PC-3 (cell line): ENCODE data around the gene GPC3.

Experiments used
- EZH2 ChIP-seq: fragments of 300-600 bp; sonication (generic); IDR thresholded peaks from one replicate; pipeline ENCODE4 v1.6.1; 2017; ENCODE audit warnings: antibody characterized with exemption, mild to moderate bottlenecking, low read length; ENCODE audit not compliant: unreplicated experiment
- EZH2phosphoT487 ChIP-seq: fragments of 300-600 bp; sonication (generic); IDR thresholded peaks from 2 replicates; pipeline ENCODE4 v1.6.1; 2018; ENCODE audit warnings: mild to moderate bottlenecking, antibody characterized with exemption, low read length, borderline replicate concordance
- TF ChIP-seq, protein P1 (sequence below): fragments of 300-600 bp; sonication (generic); conservative IDR thresholded peaks from 2 replicates; pipeline ENCODE4 v1.5.1; 2017; ENCODE audit warnings: antibody characterized with exemption, low read depth, mild to moderate bottlenecking, low read length

DNA sequence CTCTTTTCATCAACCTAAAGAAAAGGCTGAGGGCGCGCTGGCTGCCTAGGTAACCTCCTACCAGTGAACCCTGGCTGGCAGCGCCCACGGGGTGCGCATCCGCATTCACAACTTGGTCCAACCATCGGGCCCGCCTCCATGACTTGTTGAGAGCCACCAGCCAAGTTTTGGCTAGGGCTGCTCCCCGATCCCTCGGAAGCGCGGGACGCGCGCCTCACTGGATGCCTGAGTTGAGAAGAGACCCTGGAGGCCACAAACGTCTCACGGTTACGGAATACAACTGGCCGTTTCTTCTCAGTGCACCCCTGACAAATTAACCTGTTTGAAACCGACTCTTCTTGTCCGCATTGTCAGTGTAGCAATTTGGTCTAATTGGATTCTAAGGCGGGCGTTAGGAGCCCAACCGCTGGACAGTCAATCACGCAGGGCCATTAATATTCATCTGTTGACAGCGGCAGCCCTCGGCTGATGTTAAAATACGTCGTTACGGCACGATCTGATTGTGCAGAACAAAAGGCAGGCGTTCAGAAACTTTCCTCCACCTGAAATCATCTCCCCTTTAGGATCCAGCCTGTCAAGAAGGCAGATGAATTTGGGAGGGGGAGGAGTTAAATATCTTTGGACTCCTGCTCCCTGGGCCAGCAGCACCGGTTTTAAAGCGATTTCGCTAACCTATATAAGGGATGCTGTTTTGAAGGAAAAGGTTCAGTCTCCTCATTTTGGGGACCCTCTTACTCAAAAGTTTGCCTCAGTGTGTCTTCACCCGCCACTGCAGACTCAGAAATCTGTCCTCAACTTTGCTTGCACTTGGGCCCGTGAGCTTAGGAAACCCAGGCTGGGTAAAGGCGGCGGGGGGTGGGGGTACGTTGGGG is 1.2 kb downstream of the GPC3 start:
- TF ChIP-seq, protein P1, sequence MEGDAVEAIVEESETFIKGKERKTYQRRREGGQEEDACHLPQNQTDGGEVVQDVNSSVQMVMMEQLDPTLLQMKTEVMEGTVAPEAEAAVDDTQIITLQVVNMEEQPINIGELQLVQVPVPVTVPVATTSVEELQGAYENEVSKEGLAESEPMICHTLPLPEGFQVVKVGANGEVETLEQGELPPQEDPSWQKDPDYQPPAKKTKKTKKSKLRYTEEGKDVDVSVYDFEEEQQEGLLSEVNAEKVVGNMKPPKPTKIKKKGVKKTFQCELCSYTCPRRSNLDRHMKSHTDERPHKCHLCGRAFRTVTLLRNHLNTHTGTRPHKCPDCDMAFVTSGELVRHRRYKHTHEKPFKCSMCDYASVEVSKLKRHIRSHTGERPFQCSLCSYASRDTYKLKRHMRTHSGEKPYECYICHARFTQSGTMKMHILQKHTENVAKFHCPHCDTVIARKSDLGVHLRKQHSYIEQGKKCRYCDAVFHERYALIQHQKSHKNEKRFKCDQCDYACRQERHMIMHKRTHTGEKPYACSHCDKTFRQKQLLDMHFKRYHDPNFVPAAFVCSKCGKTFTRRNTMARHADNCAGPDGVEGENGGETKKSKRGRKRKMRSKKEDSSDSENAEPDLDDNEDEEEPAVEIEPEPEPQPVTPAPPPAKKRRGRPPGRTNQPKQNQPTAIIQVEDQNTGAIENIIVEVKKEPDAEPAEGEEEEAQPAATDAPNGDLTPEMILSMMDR: no peak
- no peak for TF ChIP-seq EZH2
- no peak for TF ChIP-seq EZH2phosphoT487
